Activated naive CD8-positive, alpha-beta T cell treated with anti-CD3 and anti-CD28 coated beads for 36 hours (primary cell): ENCODE results near the gene ANKRD11. TPM values are rescaled to one million over a fixed set of nuclear protein-coding genes. Genes with fewer than 3 reads are reported as not detected.

Experiments
- DNase-seq: peaks from one replicate; pipeline ENCODE4 v3.0.0; 2021
- H3K27ac Mint-ChIP-seq: one replicate; pipeline ENCODE4 v1.8.0; 2022; ENCODE audit warnings: mild to moderate bottlenecking, moderate library complexity, mixed read lengths
- H3K27me3 Mint-ChIP-seq: one replicate; pipeline ENCODE4 v1.8.0; 2022; ENCODE audit warnings: mild to moderate bottlenecking, mixed read lengths
- H3K36me3 Mint-ChIP-seq: one replicate; pipeline ENCODE4 v1.8.0; 2021; ENCODE audit warnings: mild to moderate bottlenecking, mixed read lengths
- H3K4me1 Mint-ChIP-seq: one replicate; pipeline ENCODE4 v1.8.0; 2021; ENCODE audit warnings: mixed read lengths
- H3K4me3 Mint-ChIP-seq: one replicate; pipeline ENCODE4 v1.8.0; 2022; ENCODE audit warnings: mild to moderate bottlenecking, moderate library complexity, mixed read lengths
- H3K9me3 Mint-ChIP-seq: one replicate; pipeline ENCODE4 v1.8.0; 2022; ENCODE audit warnings: mixed read lengths
- total RNA-seq, 2 experiments: library from RNA; stranded (reverse); gene quantifications; one replicate each; pipeline ENCODE4 v1.2.3, GENCODE V29; 2021

Gene ANKRD11
- total RNA-seq, 2 experiments from 2014 or later = 129 to 142 TPM

GRCh38 chr16:89279666-89280481 lies 210.5 kb downstream of the ANKRD11 start:
- DNase-seq = no peak
- H3K36me3 Mint-ChIP-seq = peaks cover 2% of the 10 kb centered on the region
- no peaks in the 10 kb centered on the region for H3K27me3 Mint-ChIP-seq
- no peak overlapping the region for H3K4me3 Mint-ChIP-seq
- H3K27ac Mint-ChIP-seq = no peak overlapping the region
- no peaks in the 10 kb centered on the region for H3K4me1 Mint-ChIP-seq
- H3K9me3 Mint-ChIP-seq = no peaks in the 10 kb centered on the region

- Mint-ChIP-seq H3K4me1 (no peaks in the 10 kb centered on the region), H3K36me3 (peaks cover 4% of the 10 kb centered on the region)
Observed at GRCh38 chr16:89278441-89279240, 211.7 kb downstream of the ANKRD11 start.

GRCh38 chr16:89277641-89278341 lies 212.6 kb downstream of the ANKRD11 start:
- peaks cover 10% of the 10 kb centered on the region for H3K36me3 Mint-ChIP-seq
- no peak overlapping the region for H3K4me3 Mint-ChIP-seq
- no peak overlapping the region for H3K27ac Mint-ChIP-seq
- DNase-seq = no peak
- no peaks in the 10 kb centered on the region for H3K4me1 Mint-ChIP-seq
- no peaks in the 10 kb centered on the region for H3K9me3 Mint-ChIP-seq
- H3K27me3 Mint-ChIP-seq = no peaks in the 10 kb centered on the region

More at GRCh38 chr16:89278441-89279240, 211.7 kb downstream of the ANKRD11 start:
- DNase-seq = no peak
- no peaks in the 10 kb centered on the region for H3K27me3 Mint-ChIP-seq
- H3K9me3 Mint-ChIP-seq = no peaks in the 10 kb centered on the region
- H3K4me3 Mint-ChIP-seq = no peak overlapping the region
- H3K27ac Mint-ChIP-seq = no peak overlapping the region

- Mint-ChIP-seq H3K4me3 (no peak overlapping the region), H3K4me1 (no peaks in the 10 kb centered on the region), H3K27me3 (no peaks in the 10 kb centered on the region), H3K27ac (no peak overlapping the region), H3K9me3 (no peaks in the 10 kb centered on the region), H3K36me3 (peaks cover 16% of the 10 kb centered on the region)
- DNase-seq = no peak
Observed at GRCh38 chr16:89277049-89277448, 213.3 kb downstream of the ANKRD11 start.

- H3K27ac Mint-ChIP-seq = no peak overlapping the region
- DNase-seq = no peak
- H3K27me3 Mint-ChIP-seq = no peaks in the 10 kb centered on the region
- H3K36me3 Mint-ChIP-seq = peaks cover 20% of the 10 kb centered on the region
- no peaks in the 10 kb centered on the region for H3K4me1 Mint-ChIP-seq
- H3K4me3 Mint-ChIP-seq = no peak overlapping the region
- H3K9me3 Mint-ChIP-seq = no peaks in the 10 kb centered on the region
Observed at GRCh38 chr16:89275837-89276720, 214.3 kb downstream of the ANKRD11 start.

GRCh38 chr16:89275284-89275584 lies 215.1 kb downstream of the ANKRD11 start:
- no peaks in the 10 kb centered on the region for H3K9me3 Mint-ChIP-seq
- H3K4me3 Mint-ChIP-seq = no peak overlapping the region
- H3K27me3 Mint-ChIP-seq = no peaks in the 10 kb centered on the region
- H3K27ac Mint-ChIP-seq = no peak overlapping the region
- H3K4me1 Mint-ChIP-seq = no peaks in the 10 kb centered on the region
- peaks cover 20% of the 10 kb centered on the region for H3K36me3 Mint-ChIP-seq
- DNase-seq = no peak

DNA sequence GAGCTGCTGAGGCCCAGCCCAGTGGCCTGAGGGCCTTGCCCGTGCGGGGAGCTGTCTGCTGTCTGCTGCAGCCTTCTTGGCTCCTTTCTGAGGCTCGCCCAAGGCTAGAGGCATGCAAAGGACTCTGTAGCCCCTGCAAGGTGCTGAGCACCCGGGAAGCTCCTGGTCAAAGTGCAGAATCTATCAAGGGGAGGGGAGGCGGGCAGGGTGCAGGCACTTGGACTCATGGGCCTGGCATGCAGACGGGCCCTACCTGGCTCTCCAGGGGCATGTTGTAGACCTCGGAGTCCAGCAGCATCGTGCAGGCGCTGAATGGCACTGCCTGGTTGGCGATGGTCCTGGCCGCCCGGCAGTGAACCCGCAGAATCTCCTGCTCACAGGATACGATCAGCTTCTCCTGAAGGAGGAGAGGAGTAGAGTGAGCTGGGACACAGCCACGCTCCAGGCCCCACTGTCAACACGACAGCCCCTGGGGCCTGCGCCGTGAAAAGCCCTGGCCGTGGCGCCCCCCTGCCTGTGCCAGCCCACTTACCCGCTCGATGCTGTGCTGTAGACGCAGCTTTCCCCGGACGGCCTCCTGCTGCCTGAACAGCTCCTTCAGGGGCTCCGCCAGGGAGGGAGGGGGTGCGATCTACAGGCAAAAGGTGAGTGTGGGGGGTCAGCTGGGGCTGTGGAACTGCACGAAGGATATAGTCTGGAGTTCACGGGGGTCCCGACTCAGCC lies 215.6 kb downstream of the ANKRD11 start:
- no peaks in the 10 kb centered on the region for H3K4me1 Mint-ChIP-seq
- H3K4me3 Mint-ChIP-seq = no peak overlapping the region
- H3K9me3 Mint-ChIP-seq = no peaks in the 10 kb centered on the region
- no peaks in the 10 kb centered on the region for H3K27me3 Mint-ChIP-seq
- DNase-seq = no peak
- H3K36me3 Mint-ChIP-seq = peaks cover 22% of the 10 kb centered on the region
- H3K27ac Mint-ChIP-seq = no peak overlapping the region

- Mint-ChIP-seq H3K9me3 (no peaks in the 10 kb centered on the region), H3K4me3 (no peak overlapping the region), H3K27me3 (no peaks in the 10 kb centered on the region), H3K27ac (peak overlapping the region; percentile 6), H3K36me3 (peaks cover 24% of the 10 kb centered on the region), H3K4me1 (no peaks in the 10 kb centered on the region)
- DNase-seq = no peak
Observed at GRCh38 chr16:89273741-89274472, 216.5 kb downstream of the ANKRD11 start.

- DNase-seq = no peak
- Mint-ChIP-seq H3K36me3 (peaks cover 22% of the 10 kb centered on the region), H3K4me1 (no peaks in the 10 kb centered on the region), H3K27me3 (no peaks in the 10 kb centered on the region), H3K27ac (no peak overlapping the region), H3K4me3 (no peak overlapping the region), H3K9me3 (no peaks in the 10 kb centered on the region)
Observed at GRCh38 chr16:89272631-89273030, 217.7 kb downstream of the ANKRD11 start.

- DNase-seq = no peak
- H3K27me3 Mint-ChIP-seq = no peaks in the 10 kb centered on the region
- H3K27ac Mint-ChIP-seq = no peak overlapping the region
- H3K9me3 Mint-ChIP-seq = no peaks in the 10 kb centered on the region
- H3K4me1 Mint-ChIP-seq = no peaks in the 10 kb centered on the region
- peaks cover 22% of the 10 kb centered on the region for H3K36me3 Mint-ChIP-seq
- no peak overlapping the region for H3K4me3 Mint-ChIP-seq
Observed at GRCh38 chr16:89270666-89271345, 219.6 kb downstream of the ANKRD11 start.

DNA sequence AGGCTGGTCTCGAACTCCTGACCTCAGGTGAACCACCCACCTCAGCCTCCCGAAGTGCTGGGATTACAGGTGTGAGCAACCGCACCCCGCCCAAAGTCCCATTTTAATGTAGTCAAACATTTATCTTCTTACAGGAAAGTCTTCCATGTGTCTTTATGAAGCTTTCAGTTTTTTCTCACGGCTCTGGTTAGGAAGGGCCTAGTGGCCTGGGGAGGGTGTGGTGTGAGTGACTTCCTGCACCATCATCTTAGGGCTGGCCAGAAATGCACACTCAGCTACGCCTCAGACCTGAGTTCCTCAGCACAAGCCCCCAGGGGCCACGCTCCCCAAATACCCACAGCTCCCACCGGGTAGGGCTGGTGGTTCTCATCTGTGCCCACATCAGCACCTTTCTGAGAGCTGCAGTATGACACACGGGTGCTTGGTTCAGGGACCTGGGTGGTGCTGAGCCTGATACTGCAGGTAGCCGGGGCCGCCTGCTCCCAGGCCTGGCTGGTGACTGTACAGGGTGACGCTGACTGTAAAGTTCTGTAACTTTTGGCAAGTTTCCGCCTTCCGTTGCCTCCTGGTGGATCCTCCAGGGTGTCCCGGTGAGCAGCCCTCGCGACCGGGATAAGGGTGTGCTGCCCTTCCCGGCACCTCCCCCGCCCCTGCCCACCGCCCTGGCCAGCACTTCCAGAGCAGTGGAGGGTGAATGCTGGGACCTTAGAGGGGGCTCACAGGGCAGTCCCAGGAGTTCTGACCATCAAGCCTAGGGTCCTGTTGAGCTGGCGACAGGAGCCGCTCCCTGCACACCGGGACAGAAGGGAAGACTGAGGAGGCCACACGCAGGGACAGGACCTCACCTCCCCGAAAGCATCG lies 220.3 kb downstream of the ANKRD11 start:
- Mint-ChIP-seq H3K27me3 (no peaks in the 10 kb centered on the region), H3K36me3 (peaks cover 24% of the 10 kb centered on the region), H3K4me3 (no peak overlapping the region), H3K4me1 (no peaks in the 10 kb centered on the region), H3K9me3 (no peaks in the 10 kb centered on the region), H3K27ac (no peak overlapping the region)
- no peak for DNase-seq

- Mint-ChIP-seq H3K27me3 (no peaks in the 10 kb centered on the region), H3K4me1 (no peaks in the 10 kb centered on the region), H3K27ac (no peak overlapping the region), H3K9me3 (no peaks in the 10 kb centered on the region), H3K36me3 (peaks cover 25% of the 10 kb centered on the region), H3K4me3 (no peak overlapping the region)
- DNase-seq = no peak
Observed at GRCh38 chr16:89268987-89269735, 221.2 kb downstream of the ANKRD11 start.
